Ectodermal cell (in vitro differentiated cells): ENCODE results near the gene WDFY2.

Experiments used
- H3K27ac ChIP-seq: 2 replicates; pipeline ENCODE4 v1.7.0; 2013; ENCODE audit warnings: mild to moderate bottlenecking, low read depth, low read length; ENCODE audit not compliant: insufficient read depth, poor library complexity, severe bottlenecking
- H3K27me3 ChIP-seq: 2 replicates; pipeline ENCODE4 v1.7.0; 2013; ENCODE audit warnings: mild to moderate bottlenecking, low read length; ENCODE audit not compliant: insufficient read depth, control insufficient read depth, poor library complexity, severe bottlenecking
- H3K36me3 ChIP-seq: one replicate; pipeline ENCODE4 v1.7.0; 2013; ENCODE audit warnings: low read length; ENCODE audit not compliant: control insufficient read depth, insufficient read depth
- H3K4me1 ChIP-seq: one replicate; pipeline ENCODE4 v1.7.0; 2013; ENCODE audit warnings: low read length; ENCODE audit not compliant: control insufficient read depth, insufficient read depth
- H3K4me3 ChIP-seq: 2 replicates; pipeline ENCODE4 v1.7.0; 2013; ENCODE audit warnings: low read depth, low read length, control low read depth; ENCODE audit not compliant: insufficient read depth
- H3K9me3 ChIP-seq: 2 replicates; pipeline ENCODE4 v1.7.0; 2013; ENCODE audit warnings: mild to moderate bottlenecking, low read length, moderate library complexity; ENCODE audit not compliant: control insufficient read depth
- WGBS, 2 experiments: methylation state at CpG; one replicate each; pipeline ENCODE4 v1.1.7; 2013; ENCODE audit warnings: missing lambda C conversion rate in 2 of 2; 5-methylcytosine and 5-hydroxymethylcytosine counted together

WDFY2 gene

DNA sequence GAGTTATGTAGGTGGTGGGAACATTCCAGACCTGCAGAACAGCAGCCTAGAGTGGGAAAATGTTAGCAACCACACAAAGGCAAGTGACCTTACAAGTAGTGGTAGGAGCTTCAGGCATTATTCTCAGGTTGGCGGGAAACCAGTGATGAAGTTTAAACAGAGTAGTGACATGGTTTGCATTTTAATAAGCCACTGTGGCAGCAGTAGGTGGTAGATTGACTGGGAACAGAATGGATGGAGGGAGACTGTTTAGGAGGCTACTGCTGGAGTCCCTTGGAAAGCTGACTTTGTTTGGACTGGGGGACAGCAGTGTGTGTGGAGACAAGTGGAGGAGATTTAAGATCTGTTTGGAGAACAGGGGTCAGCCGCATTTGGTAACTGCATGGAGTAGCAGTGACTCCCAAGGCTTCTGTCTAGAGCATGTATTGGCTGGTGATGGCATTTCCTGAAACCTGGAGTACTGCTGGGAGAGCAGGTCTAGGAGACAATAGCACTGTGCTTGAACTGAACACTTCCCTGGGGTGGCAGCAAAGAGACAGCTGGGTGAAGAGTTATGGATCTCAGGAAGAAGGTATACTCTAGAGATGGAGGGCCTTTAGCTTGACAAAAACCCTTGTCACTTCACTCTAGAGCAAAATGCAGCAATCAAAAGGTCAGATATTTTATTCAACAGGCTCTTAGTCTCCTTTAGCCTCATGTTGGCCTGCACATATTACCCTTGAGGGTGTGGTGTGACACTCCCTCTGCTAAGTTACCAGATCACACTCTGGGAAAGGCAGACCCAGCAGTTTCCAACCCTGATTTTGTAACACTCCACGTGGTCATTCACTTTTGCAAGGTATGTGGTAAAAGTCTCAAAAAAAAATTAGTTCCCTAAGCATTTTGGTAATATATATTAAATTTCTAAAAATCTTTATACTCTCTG is 149.4 kb downstream of the WDFY2 start:
- no peaks in the 10 kb centered on the region for H3K27me3 ChIP-seq
- H3K9me3 ChIP-seq: no peaks in the 10 kb centered on the region
- WGBS, 2 experiments: 87 to 89% methylated on average over 3 of the region's 3 CpGs
- no peak overlapping the region for H3K27ac ChIP-seq
- H3K36me3 ChIP-seq: peaks cover 4% of the 10 kb centered on the region
- H3K4me3 ChIP-seq: no peak overlapping the region
- H3K4me1 ChIP-seq: no peaks in the 10 kb centered on the region

DNA sequence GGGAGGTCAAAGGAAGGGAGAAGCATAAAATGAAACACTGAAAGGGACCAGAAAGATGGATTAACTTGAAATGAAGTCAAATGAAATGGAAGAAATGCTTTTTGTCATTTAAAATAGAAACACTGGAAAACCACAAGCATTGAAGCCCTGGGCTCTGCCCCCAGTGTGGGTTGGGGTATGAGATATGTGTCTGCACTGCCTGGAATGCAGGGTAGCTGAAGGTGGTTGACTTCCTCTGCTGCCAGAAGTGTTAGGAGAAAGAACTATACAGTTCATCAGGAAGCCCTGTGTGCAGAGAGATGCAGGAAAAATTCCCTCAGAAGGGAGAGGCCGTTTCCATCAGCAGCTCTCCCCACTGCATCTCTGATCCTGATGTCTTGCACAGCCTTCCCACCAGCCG is 150.5 kb downstream of the WDFY2 start:
- Histone ChIP-seq H3K36me3 (peaks cover 4% of the 10 kb centered on the region), H3K4me3 (no peak overlapping the region), H3K27me3 (no peaks in the 10 kb centered on the region), H3K4me1 (no peaks in the 10 kb centered on the region), H3K27ac (no peak overlapping the region), H3K9me3 (no peaks in the 10 kb centered on the region)
- WGBS, 2 experiments: 96 to 98% methylated on average over 2 of the region's 2 CpGs

DNA sequence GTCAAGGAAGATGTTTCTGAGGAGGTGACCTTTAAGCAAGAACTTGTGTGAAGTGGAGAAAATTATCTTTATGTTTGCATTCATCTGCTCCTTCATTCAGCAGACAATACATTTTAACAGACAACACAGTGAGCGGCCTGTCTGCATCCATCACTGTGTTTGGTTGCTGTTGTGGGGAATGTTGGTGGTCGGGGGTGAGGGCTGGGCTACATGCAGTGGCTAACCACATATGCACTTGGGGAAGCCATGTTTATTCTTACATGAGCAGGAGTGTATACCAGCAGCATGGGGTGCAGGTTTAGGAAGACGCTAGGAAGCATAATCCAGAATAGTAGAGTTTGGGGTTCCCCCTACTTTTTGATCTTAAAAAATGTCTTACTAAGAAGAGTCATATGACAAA is 153.3 kb downstream of the WDFY2 start:
- no peaks in the 10 kb centered on the region for H3K9me3 ChIP-seq
- H3K27me3 ChIP-seq: no peaks in the 10 kb centered on the region
- H3K27ac ChIP-seq: no peak overlapping the region
- peaks cover 4% of the 10 kb centered on the region for H3K36me3 ChIP-seq
- no peaks in the 10 kb centered on the region for H3K4me1 ChIP-seq
- 92 to 93% methylated on average over 3 of the region's 3 CpGs for WGBS, 2 experiments
- H3K4me3 ChIP-seq: no peak overlapping the region

DNA sequence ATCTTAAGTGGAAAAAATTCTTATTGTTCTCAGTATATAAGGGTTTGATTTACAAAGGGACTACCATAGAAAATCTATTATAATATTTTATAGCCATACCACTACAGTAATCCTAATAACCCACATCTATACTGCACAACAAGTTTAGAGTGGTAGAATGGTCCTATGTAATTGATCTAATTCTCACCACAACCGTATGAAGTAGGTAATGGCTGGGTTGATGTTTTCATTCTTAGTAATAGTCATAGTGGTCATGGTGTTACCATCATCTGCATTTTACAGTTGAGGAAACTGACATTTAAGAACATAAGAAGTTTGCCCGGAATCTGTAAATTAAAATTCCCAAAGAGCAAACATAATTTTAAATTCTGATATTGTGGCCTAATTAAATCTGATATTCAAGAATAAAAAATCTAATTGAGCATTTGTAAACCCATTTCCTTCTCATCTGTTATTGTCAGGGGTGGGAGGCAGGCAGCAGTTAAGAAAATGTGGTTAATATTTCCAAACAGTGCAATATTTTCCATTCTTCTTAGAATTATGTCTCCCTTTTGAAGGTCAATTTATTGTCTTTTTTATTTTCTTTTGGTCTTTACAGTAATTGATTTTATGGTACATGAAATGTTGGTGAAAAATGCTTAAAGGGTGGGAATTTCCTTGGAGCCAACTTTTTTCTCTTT is 154.1 kb downstream of the WDFY2 start:
- 100% methylated on average over 1 of the region's 2 CpGs; no CpG with 5 or more reads in 1 of the 2 experiments for WGBS, 2 experiments
- Histone ChIP-seq H3K4me1 (no peaks in the 10 kb centered on the region), H3K9me3 (no peaks in the 10 kb centered on the region), H3K27me3 (no peaks in the 10 kb centered on the region), H3K36me3 (peaks cover 4% of the 10 kb centered on the region), H3K4me3 (no peak overlapping the region), H3K27ac (no peak overlapping the region)

DNA sequence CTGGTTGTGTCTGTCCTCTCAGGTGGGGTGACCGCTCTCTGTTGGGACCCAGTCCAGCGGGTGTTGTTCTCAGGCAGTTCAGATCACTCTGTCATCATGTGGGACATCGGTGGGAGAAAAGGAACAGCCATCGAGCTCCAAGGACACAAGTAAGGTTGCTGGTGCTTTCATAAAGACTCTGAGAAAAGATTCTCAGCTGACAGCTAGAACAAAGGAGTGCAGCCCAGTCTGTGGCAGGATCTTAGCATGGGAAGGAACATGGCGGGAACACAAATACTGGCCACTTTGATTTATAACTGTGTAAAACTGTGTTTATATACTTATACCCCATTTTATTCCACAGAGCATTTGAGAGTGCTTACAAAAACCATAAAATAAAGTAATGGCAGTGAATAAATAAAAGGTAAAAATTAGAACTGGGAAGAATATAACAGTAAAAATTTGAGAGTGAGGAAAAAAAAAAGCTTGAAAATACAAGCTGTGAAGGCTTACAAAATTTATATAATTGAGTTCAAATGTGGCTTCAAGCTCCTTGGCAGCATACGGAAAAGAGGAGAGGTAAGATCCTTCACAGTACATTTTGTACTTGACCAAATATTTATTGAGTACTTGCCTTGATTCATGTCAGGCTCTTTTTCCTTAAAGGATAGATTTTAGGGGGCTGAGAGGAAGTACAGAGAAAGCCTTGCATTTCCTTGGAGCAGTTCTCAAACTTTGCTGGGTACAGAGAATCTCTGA is 154.9 kb downstream of the WDFY2 start:
- 77 to 88% methylated on average over 6 of the region's 6 CpGs for WGBS, 2 experiments
- no peak overlapping the region for H3K27ac ChIP-seq
- H3K4me3 ChIP-seq: no peak overlapping the region
- H3K27me3 ChIP-seq: no peaks in the 10 kb centered on the region
- H3K4me1 ChIP-seq: no peaks in the 10 kb centered on the region
- peaks cover 4% of the 10 kb centered on the region for H3K36me3 ChIP-seq
- H3K9me3 ChIP-seq: no peaks in the 10 kb centered on the region

DNA sequence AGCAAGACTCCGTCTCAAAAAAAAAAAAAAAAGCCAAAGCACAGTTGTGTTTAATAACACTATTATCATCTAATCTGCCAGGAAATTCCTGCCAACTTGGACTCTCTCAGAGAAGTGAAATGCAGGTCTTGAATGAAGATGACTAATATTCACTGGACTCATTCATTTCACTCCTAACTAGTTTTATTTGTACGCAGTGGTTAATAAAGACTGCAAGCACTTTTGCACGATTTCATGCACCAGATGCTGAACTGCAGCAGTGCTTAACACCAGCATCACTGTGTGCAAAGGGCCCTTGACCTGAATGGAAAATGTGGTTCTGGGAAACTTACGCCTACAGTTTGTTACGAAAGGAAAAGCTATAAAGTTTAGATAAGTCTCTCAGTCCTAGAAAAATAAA is 156.4 kb downstream of the WDFY2 start:
- Histone ChIP-seq H3K27ac (no peak overlapping the region), H3K27me3 (no peaks in the 10 kb centered on the region), H3K4me1 (no peaks in the 10 kb centered on the region), H3K9me3 (no peaks in the 10 kb centered on the region), H3K4me3 (no peak overlapping the region), H3K36me3 (no peaks in the 10 kb centered on the region)
- 92 to 93% methylated on average over 5 of the region's 5 CpGs for WGBS, 2 experiments

DNA sequence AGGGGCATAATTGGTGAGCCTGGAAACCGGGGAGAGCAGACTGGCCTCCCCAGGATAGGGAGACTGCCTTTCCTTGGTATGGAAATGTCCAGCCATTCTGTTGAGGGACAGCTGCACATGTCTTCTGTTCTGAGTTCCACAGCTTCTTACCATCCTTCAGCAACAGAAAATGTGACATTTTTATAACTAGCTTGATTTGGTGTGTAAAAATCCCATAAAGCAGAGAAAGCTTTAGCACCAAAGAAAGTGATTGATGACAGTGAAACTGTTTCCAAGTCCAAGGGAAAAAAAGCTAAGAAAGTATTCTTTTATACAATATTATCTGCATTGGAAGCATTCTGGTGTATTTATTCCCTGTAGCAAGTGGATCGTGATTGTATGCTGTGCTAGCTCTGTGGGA is 157.8 kb downstream of the WDFY2 start:
- Histone ChIP-seq H3K27ac (no peak overlapping the region), H3K4me3 (no peak overlapping the region), H3K36me3 (peaks cover 10% of the 10 kb centered on the region), H3K4me1 (no peaks in the 10 kb centered on the region), H3K9me3 (no peaks in the 10 kb centered on the region), H3K27me3 (no peaks in the 10 kb centered on the region)
- 96 to 98% methylated on average over 2 of the region's 2 CpGs for WGBS, 2 experiments

DNA sequence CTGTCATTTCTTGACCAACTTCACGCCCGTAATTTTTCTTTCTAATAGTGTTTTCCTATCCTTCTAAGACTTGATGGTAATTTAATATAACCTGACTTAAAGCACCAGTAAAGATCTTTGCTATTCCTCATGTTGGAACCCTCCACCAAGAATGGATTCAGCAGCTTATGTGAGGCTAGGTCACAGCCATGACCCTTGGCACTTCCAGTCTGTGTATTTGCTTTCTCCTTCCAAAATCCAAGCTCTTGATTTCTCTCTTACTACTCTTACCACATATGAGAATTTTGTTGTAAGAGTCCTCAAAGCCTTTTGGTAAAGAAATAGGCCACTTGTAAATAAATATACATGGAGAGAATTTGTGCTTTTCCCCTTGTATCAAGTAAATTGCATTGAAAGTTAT is 158.3 kb downstream of the WDFY2 start:
- H3K4me1 ChIP-seq: no peaks in the 10 kb centered on the region
- no peak overlapping the region for H3K27ac ChIP-seq
- no peaks in the 10 kb centered on the region for H3K27me3 ChIP-seq
- peaks cover 10% of the 10 kb centered on the region for H3K36me3 ChIP-seq
- H3K9me3 ChIP-seq: no peaks in the 10 kb centered on the region
- 82% methylated on average over 2 of the region's 2 CpGs; no CpG with 5 or more reads in 1 of the 2 experiments for WGBS, 2 experiments
- no peak overlapping the region for H3K4me3 ChIP-seq

DNA sequence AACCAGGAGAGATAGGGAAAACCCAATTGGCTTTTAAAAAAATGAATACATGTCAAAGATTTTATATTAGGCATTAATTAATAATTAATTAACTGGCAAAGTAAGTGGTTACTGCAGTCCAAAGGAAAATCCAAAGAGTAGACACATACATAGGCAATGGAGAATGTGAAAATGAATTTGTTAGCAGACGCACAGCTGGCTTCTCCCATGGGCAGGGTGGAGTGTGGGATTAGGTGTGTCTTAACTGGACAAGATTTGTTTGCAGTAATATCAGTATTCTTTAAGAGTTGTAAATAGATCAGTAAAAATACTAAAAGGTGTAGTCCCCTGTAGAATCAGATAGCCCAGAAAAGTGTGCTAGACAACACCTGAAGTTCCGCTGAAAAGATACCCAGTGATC is 161.0 kb downstream of the WDFY2 start:
- Histone ChIP-seq H3K4me3 (no peak overlapping the region), H3K36me3 (peaks cover 17% of the 10 kb centered on the region), H3K27me3 (no peaks in the 10 kb centered on the region), H3K4me1 (no peaks in the 10 kb centered on the region), H3K9me3 (no peaks in the 10 kb centered on the region), H3K27ac (no peak overlapping the region)
- 93 to 96% methylated on average over 2 of the region's 2 CpGs for WGBS, 2 experiments

DNA sequence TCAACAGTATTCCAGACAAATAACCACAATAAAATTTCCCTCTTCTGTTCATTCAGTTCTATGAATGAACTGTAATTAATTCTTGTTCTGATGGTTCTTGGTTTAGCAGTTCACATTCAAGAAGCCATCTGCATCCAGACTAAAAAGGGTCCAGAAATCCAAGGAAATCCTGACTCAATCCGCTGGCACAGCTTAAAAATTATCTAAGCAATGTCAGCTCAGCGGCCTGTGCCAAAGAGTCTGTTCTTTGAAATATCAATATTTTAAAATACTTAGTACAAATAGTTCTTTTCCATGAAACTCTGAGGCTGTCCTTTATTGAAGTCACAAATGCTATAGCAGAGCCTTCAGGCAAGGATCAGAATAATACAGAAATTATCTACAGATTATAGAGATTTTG is 162.5 kb downstream of the WDFY2 start:
- H3K9me3 ChIP-seq: no peaks in the 10 kb centered on the region
- H3K27me3 ChIP-seq: no peaks in the 10 kb centered on the region
- no peaks in the 10 kb centered on the region for H3K4me1 ChIP-seq
- 90 to 95% methylated on average over 2 of the region's 2 CpGs for WGBS, 2 experiments
- H3K36me3 ChIP-seq: peaks cover 17% of the 10 kb centered on the region
- no peak overlapping the region for H3K4me3 ChIP-seq
- no peak overlapping the region for H3K27ac ChIP-seq
